Trophoblast cell (in vitro differentiated cells and primary cell): ENCODE data around the gene FMNL2.

ENCODE experiments used
- DNase-seq, 2 donors: peaks; one replicate each; pipeline ENCODE4 v3.0.0-alpha.2; 2016
- H2AFZ ChIP-seq: 2 replicates; pipeline ENCODE4 v1.6.1; 2013; ENCODE audit warnings: low read length, moderate library complexity, mild to moderate bottlenecking; ENCODE audit not compliant: insufficient read depth, poor library complexity
- H2AK5ac ChIP-seq: 2 replicates; pipeline ENCODE4 v1.6.1; 2013; ENCODE audit warnings: mild to moderate bottlenecking, low read length
- H2BK120ac ChIP-seq: 2 replicates; pipeline ENCODE4 v1.6.1; 2013; ENCODE audit warnings: low read length, mild to moderate bottlenecking, moderate library complexity; ENCODE audit not compliant: insufficient read depth, poor library complexity
- H2BK12ac ChIP-seq: 2 replicates; pipeline ENCODE4 v1.6.1; 2013; ENCODE audit warnings: mild to moderate bottlenecking, low read length, moderate library complexity
- H2BK5ac ChIP-seq: 2 replicates; pipeline ENCODE4 v1.6.1; 2013; ENCODE audit warnings: low read length, low read depth, moderate library complexity, mild to moderate bottlenecking; ENCODE audit not compliant: poor library complexity
- H3K14ac ChIP-seq: 2 replicates; pipeline ENCODE4 v1.6.1; 2013; ENCODE audit warnings: mild to moderate bottlenecking, low read length
- H3K18ac ChIP-seq: 2 replicates; pipeline ENCODE4 v1.6.1; 2013; ENCODE audit warnings: mild to moderate bottlenecking, low read length
- H3K23ac ChIP-seq: 2 replicates; pipeline ENCODE4 v1.6.1; 2013; ENCODE audit warnings: low read length
- H3K27ac ChIP-seq: 2 replicates; pipeline ENCODE4 v1.5.1; 2013; ENCODE audit warnings: low read depth, mild to moderate bottlenecking, inconsistent platforms, low read length, moderate library complexity
- H3K27me3 ChIP-seq: 2 replicates; pipeline ENCODE4 v1.6.1; 2013; ENCODE audit warnings: inconsistent platforms, mild to moderate bottlenecking, low read length, moderate library complexity; ENCODE audit not compliant: insufficient read depth
- H3K36me3 ChIP-seq, 2 experiments: 1 replicate in 1 of 2; 2 replicates in 1 of 2; pipeline ENCODE4 v1.6.1; 2013; ENCODE audit warnings: low read length in 2 of 2, mild to moderate bottlenecking in 2 of 2, moderate library complexity in 1 of 2; ENCODE audit not compliant: insufficient read depth in 2 of 2, control insufficient read depth in 1 of 2
- H3K4ac ChIP-seq: 2 replicates; pipeline ENCODE4 v1.6.1; 2013; ENCODE audit warnings: low read depth, mild to moderate bottlenecking, low read length, moderate library complexity
- H3K4me1 ChIP-seq, 2 experiments: 1 replicate in 1 of 2; 2 replicates in 1 of 2; pipeline ENCODE4 v1.6.1; 2013; ENCODE audit warnings: low read length in 2 of 2, mild to moderate bottlenecking in 2 of 2, moderate library complexity in 1 of 2; ENCODE audit not compliant: insufficient read depth in 2 of 2, control insufficient read depth in 1 of 2
- H3K4me2 ChIP-seq: 2 replicates; pipeline ENCODE4 v1.6.1; 2013; ENCODE audit warnings: inconsistent platforms, mild to moderate bottlenecking, low read length, moderate library complexity
- H3K4me3 ChIP-seq: 2 replicates; pipeline ENCODE4 v1.5.1; 2013; ENCODE audit warnings: mild to moderate bottlenecking, low read depth, low read length, inconsistent platforms
- H3K79me1 ChIP-seq: one replicate; pipeline ENCODE4 v1.6.1; 2013; ENCODE audit warnings: low read length
- H3K79me2 ChIP-seq: 2 replicates; pipeline ENCODE4 v1.6.1; 2013; ENCODE audit warnings: low read length, mild to moderate bottlenecking; ENCODE audit not compliant: control insufficient read depth, insufficient read depth, poor library complexity
- H3K9ac ChIP-seq: 2 replicates; pipeline ENCODE4 v1.6.1; 2013; ENCODE audit warnings: mild to moderate bottlenecking, low read length
- H3K9me3 ChIP-seq: 2 replicates; pipeline ENCODE4 v1.6.1; 2013; ENCODE audit warnings: low read depth, mild to moderate bottlenecking, control low read depth, inconsistent platforms, low read length; ENCODE audit not compliant: insufficient read depth
- H4K12ac ChIP-seq: 2 replicates; pipeline ENCODE4 v1.6.1; 2013; ENCODE audit warnings: low read depth, mild to moderate bottlenecking, low read length, moderate library complexity
- H4K8ac ChIP-seq: 2 replicates; pipeline ENCODE4 v1.6.1; 2013; ENCODE audit warnings: low read depth, mild to moderate bottlenecking, low read length, moderate library complexity
- H4K91ac ChIP-seq: one replicate; pipeline ENCODE4 v1.6.1; 2013; ENCODE audit warnings: low read depth, mild to moderate bottlenecking, low read length, moderate library complexity
- WGBS: extraction: QIAGEN DNeasy Blood & Tissue Kit; methylation state at CpG from one replicate; pipeline ENCODE4 v1.1.7; 2013; ENCODE audit warnings: missing lambda C conversion rate; ENCODE audit not compliant: insufficient read length, insufficient coverage; ENCODE audit errors: extremely low coverage; 5-methylcytosine and 5-hydroxymethylcytosine counted together

The FMNL2 gene

DNA sequence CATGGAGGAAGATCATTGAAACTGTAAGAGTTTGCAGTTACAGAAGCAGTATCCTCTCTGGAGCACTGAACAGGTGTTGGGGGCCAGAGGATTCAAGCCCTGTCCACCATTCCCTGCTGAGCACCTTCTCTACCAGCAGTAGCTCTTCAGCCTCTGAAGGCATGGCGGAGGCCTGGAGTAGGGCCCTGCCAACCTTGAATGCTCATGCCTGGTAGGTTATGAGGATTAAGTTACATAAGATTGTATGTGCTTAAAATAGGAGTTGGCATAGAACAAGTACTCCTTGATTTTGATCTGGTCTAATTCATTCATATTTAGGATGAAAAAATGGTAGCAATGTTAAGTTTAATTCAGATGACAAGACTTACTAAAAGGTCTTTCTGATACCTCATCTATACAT is 40.2 kb downstream of the FMNL2 start:
- H3K14ac ChIP-seq, result no peak overlapping the region
- no peak overlapping the region for H4K91ac ChIP-seq
- no peaks in the 10 kb centered on the region for H3K27me3 ChIP-seq
- H3K4ac ChIP-seq, result no peak overlapping the region
- no peak overlapping the region for H2BK5ac ChIP-seq
- no peak overlapping the region for H3K4me3 ChIP-seq
- no peaks in the 10 kb centered on the region for H3K36me3 ChIP-seq
- no peak overlapping the region for H4K8ac ChIP-seq
- H3K4me2 ChIP-seq, result no peak overlapping the region
- no peaks in the 10 kb centered on the region for H3K9me3 ChIP-seq
- H4K12ac ChIP-seq, result no peak overlapping the region
- no peak overlapping the region for H3K23ac ChIP-seq
- H3K9ac ChIP-seq, result no peak overlapping the region
- H3K4me1 ChIP-seq, result peaks cover 0 to 2% of the 10 kb centered on the region in 2 experiments
- no peak for DNase-seq
- H3K79me1 ChIP-seq, result peaks cover 1% of the 10 kb centered on the region
- H3K27ac ChIP-seq, result no peak overlapping the region
- H3K18ac ChIP-seq, result no peak overlapping the region
- H3K79me2 ChIP-seq, result no peaks in the 10 kb centered on the region
- no peak overlapping the region for H2AK5ac ChIP-seq
- H2AFZ ChIP-seq, result no peak overlapping the region
- no peak overlapping the region for H2BK120ac ChIP-seq
- no peak overlapping the region for H2BK12ac ChIP-seq
- WGBS, result no CpG with 5 or more reads among the region's 1 CpG

DNA sequence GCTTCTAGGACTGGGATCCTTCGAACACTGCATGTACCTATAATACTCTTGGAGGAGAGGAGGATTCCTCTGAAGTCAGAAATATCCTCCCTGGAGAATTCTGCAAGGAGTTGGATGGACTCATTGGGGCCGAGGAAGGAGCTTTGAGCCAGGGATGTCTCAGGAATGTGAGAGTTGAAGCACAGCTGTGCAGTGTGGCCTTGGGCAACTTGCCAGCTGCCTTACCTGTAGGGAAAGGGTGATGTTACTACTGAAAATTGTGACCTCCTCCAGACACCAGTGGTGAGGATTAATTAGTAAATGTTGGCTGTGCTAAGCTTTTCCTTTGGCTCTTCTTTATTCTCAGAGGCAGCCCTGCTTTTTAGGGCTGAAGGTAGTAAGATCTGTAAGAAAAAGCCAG is 41.4 kb downstream of the FMNL2 start:
- H2AK5ac ChIP-seq, result no peak overlapping the region
- no peak overlapping the region for H2AFZ ChIP-seq
- no CpG with 5 or more reads among the region's 2 CpGs for WGBS
- H3K4me2 ChIP-seq, result no peak overlapping the region
- no peak overlapping the region for H4K12ac ChIP-seq
- peaks cover 0 to 2% of the 10 kb centered on the region in 2 experiments for H3K4me1 ChIP-seq
- peak; percentile 84 to 86 for DNase-seq
- no peak overlapping the region for H3K23ac ChIP-seq
- no peak overlapping the region for H3K9ac ChIP-seq
- no peak overlapping the region for H3K18ac ChIP-seq
- H3K9me3 ChIP-seq, result no peaks in the 10 kb centered on the region
- H3K79me2 ChIP-seq, result no peaks in the 10 kb centered on the region
- H3K4ac ChIP-seq, result no peak overlapping the region
- no peak overlapping the region for H3K4me3 ChIP-seq
- no peak overlapping the region for H3K14ac ChIP-seq
- no peak overlapping the region for H2BK5ac ChIP-seq
- H2BK12ac ChIP-seq, result no peak overlapping the region
- no peaks in the 10 kb centered on the region for H3K36me3 ChIP-seq
- H4K91ac ChIP-seq, result no peak overlapping the region
- H4K8ac ChIP-seq, result no peak overlapping the region
- peaks cover 1% of the 10 kb centered on the region for H3K79me1 ChIP-seq
- no peak overlapping the region for H2BK120ac ChIP-seq
- H3K27ac ChIP-seq, result no peak overlapping the region
- H3K27me3 ChIP-seq, result no peaks in the 10 kb centered on the region

DNA sequence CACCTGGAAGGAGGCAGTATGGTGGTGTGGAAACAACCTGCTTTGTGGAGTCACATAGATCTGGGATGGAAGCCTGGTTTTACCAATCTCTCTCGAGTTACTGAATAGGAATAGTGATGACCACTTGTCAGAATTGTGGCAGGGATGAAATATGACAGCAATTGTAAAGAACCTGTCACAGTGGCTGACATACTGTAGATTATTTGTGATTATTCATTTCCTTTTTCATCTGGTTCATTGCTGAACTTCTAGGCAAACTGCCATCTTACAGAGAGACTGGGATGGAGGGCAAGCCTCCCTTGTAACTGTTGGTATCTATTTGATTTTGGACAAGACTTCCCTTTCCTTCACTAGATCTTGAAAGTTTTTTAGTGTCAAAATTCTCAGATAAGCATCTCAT is 42.0 kb downstream of the FMNL2 start:
- Histone ChIP-seq H3K18ac (no peak overlapping the region), H3K9ac (no peak overlapping the region), H3K4me3 (no peak overlapping the region), H3K36me3 (no peaks in the 10 kb centered on the region), H2AK5ac (no peak overlapping the region), H4K91ac (no peak overlapping the region), H3K9me3 (no peaks in the 10 kb centered on the region), H3K4me1 (peaks cover 0 to 2% of the 10 kb centered on the region in 2 experiments), H2BK5ac (no peak overlapping the region), H3K14ac (no peak overlapping the region), H4K12ac (no peak overlapping the region), H3K4me2 (no peak overlapping the region), H3K79me1 (no peaks in the 10 kb centered on the region), H2AFZ (no peak overlapping the region), H4K8ac (no peak overlapping the region), H3K27ac (no peak overlapping the region), H3K79me2 (no peaks in the 10 kb centered on the region), H3K27me3 (no peaks in the 10 kb centered on the region), H2BK120ac (no peak overlapping the region), H3K4ac (no peak overlapping the region), H3K23ac (no peak overlapping the region), H2BK12ac (no peak overlapping the region)
- WGBS, result no CpG with 5 or more reads among the region's 1 CpG
- peak in 1 of 2 donors; percentile 31 for DNase-seq

DNA sequence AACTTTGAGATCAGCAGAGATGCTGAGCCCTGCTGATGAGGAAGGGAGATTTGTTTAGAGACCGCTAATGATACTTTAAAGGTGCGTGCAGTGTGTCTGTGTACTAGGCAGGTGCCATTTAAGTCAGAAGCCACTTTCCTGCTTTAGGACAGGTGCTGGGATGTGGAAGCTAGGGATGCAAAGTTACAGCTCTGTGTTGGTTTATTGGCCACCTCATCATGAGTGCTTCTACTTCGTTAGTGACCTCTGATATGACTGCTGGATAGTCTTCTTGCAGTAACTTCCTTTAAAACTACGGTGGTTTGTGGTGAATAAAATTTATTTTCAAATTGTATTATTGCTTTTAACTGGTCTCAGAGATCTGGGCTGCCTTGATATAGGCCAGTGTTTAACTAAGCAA is 44.1 kb downstream of the FMNL2 start:
- Histone ChIP-seq H2BK12ac (no peak overlapping the region), H2AK5ac (no peak overlapping the region), H4K12ac (no peak overlapping the region), H3K23ac (no peak overlapping the region), H3K27ac (no peak overlapping the region), H2AFZ (no peak overlapping the region), H2BK120ac (no peak overlapping the region), H3K9ac (no peak overlapping the region), H3K27me3 (no peaks in the 10 kb centered on the region), H4K8ac (no peak overlapping the region), H3K4me1 (peaks cover 0 to 2% of the 10 kb centered on the region in 2 experiments), H3K4me2 (no peak overlapping the region), H3K36me3 (no peaks in the 10 kb centered on the region), H4K91ac (peak overlapping the region; percentile 14), H3K79me2 (no peaks in the 10 kb centered on the region), H3K79me1 (no peaks in the 10 kb centered on the region), H2BK5ac (no peak overlapping the region), H3K4ac (peak overlapping the region; percentile 62), H3K4me3 (no peak overlapping the region), H3K14ac (no peak overlapping the region), H3K18ac (no peak overlapping the region), H3K9me3 (no peaks in the 10 kb centered on the region)
- no CpG with 5 or more reads among the region's 4 CpGs for WGBS
- no peak for DNase-seq
